Cardiac septum (tissue), 1 donor: ENCODE measurements around the gene ZNF627. TPM values are rescaled to one million over a fixed set of nuclear protein-coding genes. Genes with fewer than 3 reads are reported as not detected.
"Not testable (repeated sequence)": the region's sequence is repeated elsewhere in the genome, so short reads cannot be mapped to it uniquely, and the experiment has no call there.

Experiments
- DNase-seq: peaks from one replicate; pipeline ENCODE4 v3.0.0-alpha.2; 2020; ENCODE audit warnings: low spot score
- intact Hi-C: fragments of 100-400 bp; cut with DNase I; formaldehyde crosslinking; loops from one replicate; pipeline ENCODE4 v1.14.0; 2022
- total RNA-seq: library from RNA; stranded (reverse); fragmentation: NEBNext Ultra II Directional; extraction: Animal tissue kit (Norgen Biotek cat#: 25700); gene quantifications from one replicate; pipeline ENCODE4 v1.2.1, GENCODE V29; 2021
- donor health status: DM: no; HTN: no; CAD: no.

Gene ZNF627
- total RNA-seq, 1 donor from 2014 or later, result 6.4 TPM

DNA sequence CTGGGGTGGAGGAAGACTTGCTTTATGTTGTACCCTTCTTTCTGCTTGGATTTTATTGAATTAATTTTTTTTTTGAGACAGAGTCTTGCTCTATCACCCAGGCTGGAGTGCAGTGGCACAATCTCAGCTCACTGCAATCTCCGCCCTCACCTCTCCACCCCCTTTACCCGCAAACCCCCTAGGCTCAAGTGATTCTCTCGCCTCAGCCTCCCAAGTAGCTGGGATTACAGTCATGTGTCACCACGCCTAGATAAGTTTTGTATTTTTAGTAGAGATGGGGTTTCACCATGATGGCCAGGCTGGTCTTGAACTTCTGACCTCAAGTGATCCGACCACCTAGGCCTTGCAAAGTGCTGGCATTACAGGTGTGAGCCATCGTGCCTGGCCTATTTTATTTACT lies 23.9 kb upstream of the ZNF627 start:
- intact Hi-C loops, result not testable (repeated sequence)

DNA sequence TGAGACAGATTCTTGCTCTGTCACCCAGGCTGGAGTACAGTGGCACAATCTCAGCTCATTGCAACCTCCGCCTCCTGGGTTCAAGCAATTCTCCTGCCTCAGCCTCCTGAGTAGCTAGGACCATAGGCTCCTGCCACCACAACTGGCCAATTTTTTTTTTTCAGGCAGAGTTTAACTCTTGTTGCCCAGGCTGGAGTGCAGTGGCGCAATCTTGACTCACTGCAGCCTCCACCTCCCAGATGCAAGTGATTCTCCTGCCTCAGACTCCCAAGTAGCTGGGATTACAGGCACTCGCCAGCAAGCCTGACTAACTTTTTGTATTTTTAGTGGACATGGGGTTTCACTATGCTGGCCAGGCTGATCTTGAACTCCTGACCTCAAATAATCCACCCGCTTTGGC lies 23.5 kb upstream of the ZNF627 start:
- intact Hi-C loops, DNase-seq: not testable (repeated sequence)

More for the DNA sequence above, 23.9 kb upstream of the ZNF627 start:
- not testable (repeated sequence) for DNase-seq

DNA sequence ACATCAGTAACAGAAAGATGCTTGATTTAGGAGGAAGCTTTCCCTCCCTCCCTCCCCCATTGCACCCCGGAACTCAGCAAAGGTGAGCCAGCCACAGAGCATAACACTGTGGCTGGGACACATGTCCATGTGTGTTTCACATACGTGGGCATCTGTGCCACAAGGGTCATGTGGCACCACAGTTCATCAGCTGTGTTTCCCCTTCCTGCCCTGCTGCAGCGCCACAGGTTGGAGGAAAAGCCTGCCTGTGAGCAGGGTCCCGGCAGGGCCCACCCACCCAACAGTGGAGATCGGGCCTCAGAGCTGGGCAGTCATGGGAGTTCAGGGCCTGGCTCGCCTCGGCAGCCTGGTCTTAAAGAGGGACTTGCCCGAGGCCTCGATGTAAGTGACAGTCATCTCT lies 22.6 kb upstream of the ZNF627 start:
- intact Hi-C loops, result no loop called here
- no peak for DNase-seq

DNA sequence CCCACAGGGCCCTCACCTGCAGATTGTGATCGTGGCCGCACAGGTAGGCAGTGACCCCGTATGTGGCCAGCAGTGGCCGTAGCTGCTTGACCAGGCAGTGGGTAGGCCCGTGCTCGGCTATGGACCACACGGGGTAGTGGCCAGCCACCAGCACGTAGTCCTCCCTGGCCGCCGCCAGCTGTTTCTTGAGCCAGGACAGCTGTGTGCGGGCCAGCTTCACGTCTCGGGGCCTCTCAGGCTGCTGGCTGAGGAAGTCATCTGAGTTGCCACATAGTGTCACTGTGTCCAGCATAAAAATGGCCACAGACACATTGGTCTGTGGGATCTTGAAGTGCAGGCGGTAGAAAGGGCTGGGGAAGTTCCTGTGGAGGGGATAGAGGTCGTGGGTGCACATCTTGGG lies 21.1 kb upstream of the ZNF627 start:
- no peak for DNase-seq
- intact Hi-C loops, result no loop called here

DNA sequence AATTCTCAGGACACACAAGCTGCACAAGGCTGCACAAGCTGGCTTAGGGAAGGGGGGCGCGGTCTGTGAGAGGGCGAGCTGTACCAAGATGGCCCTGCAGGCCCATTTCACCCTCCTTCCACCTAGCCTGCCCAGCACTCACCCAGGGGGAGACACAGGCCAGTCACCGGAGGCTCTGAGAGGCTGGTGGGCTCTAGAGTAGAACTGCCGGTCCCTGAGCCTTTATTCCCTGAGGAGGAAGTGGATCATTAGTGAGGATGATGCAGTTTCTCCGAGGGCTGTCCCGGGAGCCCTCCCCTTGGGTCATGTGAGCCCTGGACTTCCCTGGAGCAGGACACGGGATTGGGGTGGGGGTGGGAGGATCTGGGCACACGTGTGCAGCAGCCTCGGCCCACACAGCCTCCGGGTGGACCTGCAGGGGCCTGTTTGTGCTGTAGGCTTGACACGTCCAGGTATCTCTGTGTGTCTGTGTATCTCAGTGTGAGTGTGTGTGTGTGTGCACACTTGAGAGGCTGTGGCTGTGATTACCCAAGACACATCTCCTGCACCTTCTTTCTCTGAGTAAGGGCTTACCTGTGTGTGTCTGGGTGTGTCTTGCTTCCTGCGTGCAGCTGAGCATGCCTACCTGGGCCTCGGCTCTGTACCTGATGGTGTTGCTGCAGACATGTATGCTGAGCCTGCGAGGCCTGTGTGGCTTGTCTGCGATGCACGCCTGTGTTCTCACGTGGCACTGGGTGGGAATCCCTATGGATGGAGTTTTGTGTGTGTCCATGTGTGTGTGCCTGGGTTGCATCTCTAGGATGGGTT lies 19.6 kb upstream of the ZNF627 start, which contains the start of gene ACP5:
Gene ACP5 (minus strand): TSS at position 195 of the 807 bp plus-strand sequence. CDS start 328 bp downstream, outside the sequence.
- DNase-seq, result no peak

DNA sequence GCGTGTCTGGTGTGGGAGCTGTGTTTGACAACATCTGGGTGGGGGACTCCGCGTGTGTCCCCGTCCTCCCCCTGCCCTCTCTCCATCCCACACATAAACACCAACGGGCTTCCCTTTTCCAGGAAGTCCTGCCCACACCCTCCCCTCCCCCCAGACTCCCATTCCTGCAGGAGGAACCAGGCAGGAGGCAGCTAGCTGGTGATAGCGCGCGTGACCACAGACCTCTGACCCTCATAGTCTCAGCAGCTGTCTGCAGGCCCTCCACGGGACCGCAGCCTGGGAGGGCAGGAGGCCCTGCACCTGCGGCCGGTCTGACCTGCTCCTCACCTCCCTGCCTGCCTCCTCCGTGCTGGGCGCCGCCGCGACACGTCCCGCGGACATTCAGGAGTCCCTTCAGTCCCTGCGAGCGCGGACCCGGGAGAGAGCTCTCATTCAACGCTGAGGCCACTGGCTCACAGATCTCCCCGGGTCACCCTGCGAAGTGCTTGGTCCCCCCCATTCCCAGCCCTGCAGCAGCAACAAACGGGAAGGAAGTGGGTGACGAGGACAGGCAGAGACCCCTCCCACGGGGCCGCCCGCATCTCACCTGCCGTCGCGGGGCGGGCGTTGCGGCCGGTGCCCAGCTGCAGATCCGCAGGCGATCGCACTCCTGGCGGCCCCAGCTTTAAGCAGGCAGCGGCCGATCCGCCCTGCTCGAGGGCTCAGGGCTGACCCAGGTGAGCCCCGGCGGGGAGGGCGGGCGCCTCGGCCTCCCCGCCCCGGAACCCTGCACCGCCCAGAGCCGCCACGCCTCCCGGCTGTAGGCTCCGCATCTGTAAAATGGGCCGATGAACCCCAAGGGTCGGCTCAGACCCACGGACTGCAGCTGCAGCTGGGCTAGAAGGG lies 18.8 kb upstream of the ZNF627 start:
- DNase-seq, result no peak
- intact Hi-C loops, result no loop called here

More for the DNA sequence above, 19.6 kb upstream of the ZNF627 start, which contains the start of gene ACP5:
- intact Hi-C loops, result no loop called here

DNA sequence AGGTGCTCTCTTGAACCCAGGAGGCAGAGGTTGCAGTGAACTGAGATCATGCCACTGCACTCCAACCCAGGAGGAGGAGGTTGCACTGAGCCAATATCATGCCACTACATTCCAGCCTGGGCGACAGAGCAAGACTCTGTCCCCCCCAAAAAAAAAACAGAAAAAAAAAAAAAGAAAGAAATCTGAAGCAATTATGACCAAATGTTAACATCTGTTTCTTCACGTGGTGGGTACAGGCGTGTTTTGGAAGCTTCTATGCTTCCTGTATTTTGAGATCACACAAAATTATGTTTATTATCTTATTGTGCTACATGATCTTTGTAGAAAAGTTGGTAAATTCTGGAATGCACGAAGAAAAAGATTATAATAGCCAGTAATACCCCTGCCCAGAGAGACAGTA lies 17.2 kb upstream of the ZNF627 start:
- no peak for DNase-seq
- intact Hi-C loops, result loop anchor here (10.0 kb wide), 1 partner anchor 285 kb away; the partner anchor contains the start of gene TSPAN16

DNA sequence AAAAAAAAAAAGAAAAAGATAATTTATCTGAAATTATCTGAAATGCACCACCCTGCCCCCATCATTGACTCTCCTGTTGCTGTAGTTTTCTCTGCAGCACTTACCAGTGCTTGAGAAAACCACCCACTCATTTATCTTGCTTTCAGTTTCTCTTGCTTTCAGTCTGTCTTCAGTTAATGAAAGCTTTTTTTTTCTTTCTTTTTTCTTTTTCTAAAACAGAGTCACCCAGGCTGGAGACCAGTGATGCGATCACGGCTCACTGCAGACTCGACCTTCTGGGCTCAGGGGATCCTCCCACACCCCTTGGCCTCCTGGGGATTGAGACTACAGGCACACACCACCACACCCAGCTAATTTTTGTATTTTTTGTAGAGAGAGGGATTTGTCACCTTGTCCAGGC lies 15.5 kb upstream of the ZNF627 start:
- no peak for DNase-seq
- intact Hi-C loops, result loop anchor here (10.0 kb wide), 1 partner anchor 287 kb away; the partner anchor contains the start of gene TSPAN16

DNA sequence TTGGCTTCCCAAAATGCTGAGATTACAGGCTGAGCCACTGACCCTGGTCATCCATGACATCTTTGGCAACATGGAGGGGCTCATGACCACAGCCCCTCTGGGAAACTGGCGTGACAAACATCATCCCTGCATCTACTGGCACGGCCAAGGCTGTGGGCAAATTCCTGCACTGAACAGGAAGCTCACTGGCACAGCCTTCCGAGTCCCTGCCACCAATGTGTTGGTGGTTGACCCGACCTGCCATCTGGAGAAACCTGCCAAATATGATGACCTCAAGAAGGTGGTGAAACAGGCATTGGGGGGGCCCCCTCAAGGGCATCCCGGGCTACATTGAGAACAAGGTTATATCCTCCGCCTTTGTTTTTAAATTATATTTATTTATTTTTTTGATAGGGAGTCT lies 11.0 kb upstream of the ZNF627 start:
- no peak for DNase-seq
- intact Hi-C loops, result loop anchor here (5.0 to 10.0 kb wide), 2 partner anchors 89 to 292 kb away; partner anchors contain the start of gene TSPAN16

DNA sequence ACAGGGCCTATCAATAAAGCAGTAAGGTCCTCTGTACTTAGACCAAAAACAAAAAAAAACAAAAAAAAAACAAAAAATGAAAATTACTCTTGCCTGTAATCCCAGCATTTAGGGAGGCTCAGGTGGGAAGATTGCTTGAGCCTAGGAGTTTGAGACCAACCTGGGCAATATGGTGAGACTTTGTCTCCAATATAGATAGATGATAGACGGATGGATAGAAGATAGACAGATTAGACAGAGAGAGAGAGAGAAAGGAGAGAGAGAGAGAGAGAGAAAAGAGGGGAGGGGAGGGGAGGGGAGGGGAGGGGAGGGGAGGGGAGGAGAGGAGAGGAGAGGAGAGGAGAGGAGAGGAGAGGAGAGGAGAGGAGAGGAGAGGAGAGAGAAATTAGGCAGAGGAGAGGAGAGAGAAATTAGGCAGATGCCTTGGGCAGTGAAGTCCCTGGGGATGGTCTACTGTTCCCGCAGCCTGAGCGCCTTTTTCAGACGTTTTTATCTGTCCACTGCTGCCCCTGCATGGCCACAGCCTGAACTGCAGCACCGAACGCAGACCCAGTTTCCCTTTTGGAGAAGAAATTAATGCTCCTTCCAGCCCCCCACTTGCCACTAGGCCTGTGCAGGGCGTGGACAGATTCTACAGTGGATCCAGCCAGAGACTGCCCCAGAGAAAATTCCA lies 9.8 kb upstream of the ZNF627 start:
- intact Hi-C loops, result loop anchor here (5.0 to 10.0 kb wide), 2 partner anchors 90 to 293 kb away; partner anchors contain the start of gene TSPAN16
- peak; percentile 87 for DNase-seq

DNA sequence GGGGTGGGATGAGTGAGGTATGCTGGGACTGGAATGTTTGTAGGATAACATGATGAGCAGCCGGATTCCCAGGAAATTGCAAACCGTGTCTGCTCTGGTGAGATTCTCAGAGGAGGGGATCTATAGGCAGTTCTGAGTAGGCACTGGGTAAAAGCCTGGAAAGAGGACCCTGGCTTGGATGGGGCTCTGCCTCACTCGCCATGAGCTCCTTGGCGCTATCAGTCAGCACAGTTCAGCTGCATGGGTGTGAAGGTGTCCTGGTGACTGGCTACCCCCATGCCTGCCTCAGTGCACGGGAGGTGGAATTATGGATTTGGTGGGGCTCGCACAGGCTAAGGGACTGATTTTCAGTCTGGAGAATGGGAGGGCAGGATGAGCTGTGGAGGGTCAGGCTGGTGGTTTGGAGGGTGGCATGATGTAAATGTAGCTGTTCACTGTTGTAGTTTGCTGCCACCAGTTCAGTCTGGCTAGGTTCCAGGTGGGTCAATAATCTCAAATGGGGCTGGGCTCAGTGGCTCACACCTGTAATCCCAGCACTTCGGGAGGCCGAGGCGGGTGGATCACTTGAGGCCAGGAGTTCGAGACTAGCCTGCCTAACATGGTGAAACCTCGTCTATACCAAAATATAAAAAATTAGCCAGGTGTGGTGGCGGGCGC lies 9.2 kb upstream of the ZNF627 start:
- intact Hi-C loops, result loop anchor here (5.0 to 10.0 kb wide), 2 partner anchors 91 to 293 kb away; partner anchors contain the start of gene TSPAN16
- DNase-seq, result no peak

DNA sequence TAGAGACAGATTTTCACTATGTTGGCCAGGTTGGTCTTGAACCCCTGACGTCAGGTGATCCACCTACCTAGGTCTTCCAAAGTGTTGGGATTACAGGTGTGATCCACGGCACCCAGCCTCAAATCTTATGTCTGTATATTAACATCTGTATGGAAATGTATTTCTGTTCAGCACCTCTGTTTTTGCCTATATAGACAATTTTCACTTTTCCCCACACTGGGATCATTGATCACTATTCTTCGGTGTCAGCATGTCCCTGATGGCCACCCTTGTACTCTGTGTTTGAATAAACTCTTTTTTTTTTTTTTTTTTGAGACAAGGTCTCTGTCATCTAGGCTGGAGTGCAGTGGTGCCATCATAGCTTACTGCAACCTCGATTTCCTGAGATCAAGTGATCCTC lies 3.2 kb upstream of the ZNF627 start:
- intact Hi-C loops, result no loop called here
- no peak for DNase-seq

DNA sequence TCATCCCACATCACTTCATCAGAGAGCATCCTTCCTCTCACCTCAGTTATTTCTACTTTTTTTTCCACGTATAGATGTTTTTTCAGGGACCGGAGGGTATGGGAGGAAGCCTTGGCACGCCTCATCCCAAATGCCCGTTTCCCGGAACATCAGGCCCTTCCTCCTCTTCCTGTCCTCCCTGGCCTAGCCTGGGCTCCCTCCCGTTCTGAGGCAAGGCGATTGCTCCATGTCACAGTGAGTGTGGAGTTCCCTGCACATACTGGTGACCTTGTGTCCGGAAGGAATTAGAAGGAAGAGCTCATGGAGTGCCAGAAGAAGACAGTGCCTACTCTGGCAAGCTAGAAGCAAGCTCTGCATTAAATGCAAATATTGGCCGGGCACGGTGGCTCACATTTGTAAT lies 1.1 kb upstream of the ZNF627 start:
- no peak for DNase-seq
- intact Hi-C loops, result no loop called here

DNA sequence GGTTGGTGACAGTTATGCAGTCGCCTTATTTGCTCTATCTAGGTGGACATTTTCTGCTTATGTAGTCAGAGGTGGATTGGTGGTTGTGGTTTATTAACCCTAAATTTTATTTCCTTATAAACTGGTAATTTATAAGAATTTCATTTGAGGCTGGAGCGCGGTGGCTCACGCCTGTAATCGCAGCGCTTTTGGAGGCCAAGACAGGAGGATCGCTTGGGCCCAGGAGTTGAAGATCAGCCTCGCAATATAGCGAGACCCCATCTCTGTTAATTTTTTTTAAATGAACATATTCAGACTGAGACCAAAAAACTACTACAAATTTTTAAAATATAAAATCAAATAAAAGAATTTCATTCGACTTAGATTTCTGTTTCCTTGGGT lies 810 bp downstream of the ZNF627 start:
- DNase-seq, result no peak
- intact Hi-C loops, result no loop called here

DNA sequence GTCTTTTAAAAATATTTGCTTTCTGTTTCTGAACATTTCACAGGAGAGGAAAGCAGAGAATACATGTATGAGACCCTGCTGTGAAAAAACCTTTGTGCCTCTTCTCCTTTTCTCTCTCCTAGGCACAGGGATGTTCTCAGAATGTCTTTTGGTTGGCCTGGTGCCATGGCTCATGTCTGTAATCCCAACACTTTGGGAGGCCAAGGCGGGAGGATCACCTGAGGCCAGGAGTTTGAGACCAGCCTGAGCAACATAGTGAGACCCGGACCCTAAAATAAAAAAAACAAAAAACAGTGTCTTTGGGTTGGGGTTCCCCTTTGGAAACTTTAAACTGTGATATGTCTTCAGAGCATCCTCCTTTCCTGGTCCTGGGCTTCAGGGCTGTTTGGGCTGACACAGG lies 1.5 kb downstream of the ZNF627 start:
- intact Hi-C loops, result no loop called here
- no peak for DNase-seq

DNA sequence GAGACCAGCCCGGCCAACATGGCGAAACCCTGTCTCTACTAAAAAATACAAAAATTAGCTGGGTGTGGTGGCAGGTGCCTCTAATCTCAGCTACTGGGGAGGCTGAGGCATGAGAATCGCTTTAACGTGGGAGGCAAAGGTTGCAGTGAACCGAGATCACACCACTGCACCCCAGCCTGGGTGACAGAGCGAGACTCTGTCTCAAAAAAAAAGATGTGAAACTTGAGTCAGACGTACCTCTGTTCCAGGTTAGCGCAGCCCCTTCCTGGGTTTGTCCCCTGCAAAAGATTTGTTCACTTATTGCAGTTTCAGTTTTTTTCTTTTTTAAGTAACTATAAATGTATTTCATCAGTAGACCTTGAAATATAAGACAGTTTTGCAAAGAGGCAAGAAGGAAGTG lies 2.4 kb downstream of the ZNF627 start:
- DNase-seq, intact Hi-C loops: not testable (repeated sequence)

DNA sequence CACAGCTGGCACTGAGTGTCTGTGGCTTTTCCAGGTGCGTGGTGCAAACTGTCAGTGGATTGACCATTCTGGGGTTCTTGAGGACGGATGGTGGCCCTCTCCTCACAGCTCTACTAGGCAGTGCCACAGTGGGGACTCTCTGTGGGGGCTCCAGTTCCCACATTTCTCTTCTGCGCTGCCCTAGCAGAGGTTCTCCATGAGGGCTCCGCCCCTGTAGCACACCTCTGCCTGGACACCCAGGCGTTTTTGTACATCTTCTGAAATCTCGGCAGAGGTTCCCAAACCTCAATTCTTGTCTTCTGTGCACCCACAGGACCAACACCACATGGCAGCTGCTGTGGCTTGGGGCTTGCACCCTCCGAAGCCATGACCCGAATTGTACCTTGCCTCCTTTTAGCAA lies 9.2 kb downstream of the ZNF627 start:
- DNase-seq, result no peak
- intact Hi-C loops, result no loop called here

DNA sequence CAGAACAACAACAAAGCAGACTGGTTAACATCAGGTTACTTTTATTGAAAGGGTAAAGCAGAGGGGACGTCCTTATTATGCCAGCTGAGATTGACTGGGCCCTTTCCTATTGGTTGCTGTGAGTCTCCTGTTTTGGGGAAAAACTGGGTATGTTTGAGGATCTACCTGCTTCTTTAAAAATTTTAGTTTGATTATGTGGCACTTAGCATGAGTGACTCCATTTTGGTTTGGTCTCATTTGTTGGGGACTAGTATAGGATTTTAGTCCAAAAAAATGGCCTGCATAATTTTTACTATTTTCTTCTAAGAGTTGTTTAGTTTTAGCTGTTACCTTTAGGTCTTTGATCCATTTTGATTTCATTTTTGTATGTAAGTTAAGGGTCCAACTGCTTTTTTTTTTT lies 14.4 kb downstream of the ZNF627 start:
- intact Hi-C loops, result no loop called here

More for the DNA sequence above, 14.4 kb downstream of the ZNF627 start:
- no peak for DNase-seq
